NCI-H1694 treated with DMSO at 0.1 percent for 48 hours (cell line): ENCODE measurements around the gene CRIM1.

Experiments
- DNase-seq: peaks from one replicate; lab custom pipeline; 2025; lab: John Stamatoyannopoulos, UW

CRIM1 gene

GRCh38 chr2:36397728-36398413 is 42.3 kb downstream of the CRIM1 start:
- no peak for DNase-seq

GRCh38 chr2:36399050-36399449 is 43.5 kb downstream of the CRIM1 start:
- DNase-seq, result no peak

- DNase-seq, result no peak
Observed at GRCh38 chr2:36403675-36404230, 48.2 kb downstream of the CRIM1 start.

DNA sequence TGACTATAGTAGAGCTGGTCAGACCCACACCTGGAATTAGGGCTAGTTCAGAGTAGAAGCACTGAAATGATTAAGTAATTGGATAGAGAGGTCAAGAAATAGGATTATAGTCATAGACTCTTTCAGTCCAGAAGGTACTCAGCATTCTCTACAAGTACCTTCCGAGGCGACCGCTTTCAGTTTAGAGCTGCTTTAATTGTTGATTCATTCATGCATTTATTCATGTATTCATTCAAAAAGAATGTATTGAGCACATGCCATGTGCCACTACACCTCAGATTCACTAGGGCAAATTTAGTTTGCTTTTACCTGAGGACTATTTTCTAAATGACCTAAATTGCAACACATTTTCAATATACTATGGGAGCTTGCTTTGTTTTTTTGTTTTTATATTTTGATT is 48.7 kb downstream of the CRIM1 start:
- DNase-seq, result no peak

- no peak for DNase-seq
Observed at GRCh38 chr2:36404754-36405153, 49.2 kb downstream of the CRIM1 start.

- DNase-seq, result no peak
Observed at GRCh38 chr2:36405183-36405582, 49.6 kb downstream of the CRIM1 start.

DNA sequence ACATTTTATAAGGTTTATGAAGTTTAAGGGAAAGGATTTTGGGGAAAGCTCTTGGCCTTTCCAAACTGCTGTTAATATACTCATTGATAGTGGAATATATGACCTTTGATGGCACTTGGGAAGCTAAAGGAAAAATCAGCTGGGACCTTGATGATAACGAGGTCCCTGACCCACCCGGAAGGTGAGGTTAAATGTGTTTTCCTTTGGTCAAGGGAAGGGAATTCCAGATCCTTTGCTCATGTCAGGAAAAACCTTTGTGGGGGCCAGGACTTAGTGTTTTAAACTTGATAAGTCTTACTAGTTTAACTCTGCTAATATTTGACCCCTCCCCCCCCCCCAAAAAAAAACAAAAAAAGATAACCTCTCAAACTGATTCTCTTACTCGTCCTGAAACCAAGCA is 50.7 kb downstream of the CRIM1 start:
- no peak for DNase-seq

- no peak for DNase-seq
Observed at GRCh38 chr2:36407413-36407812, 51.8 kb downstream of the CRIM1 start.

- no peak for DNase-seq
Observed at GRCh38 chr2:36408198-36408703, 52.7 kb downstream of the CRIM1 start.

DNA sequence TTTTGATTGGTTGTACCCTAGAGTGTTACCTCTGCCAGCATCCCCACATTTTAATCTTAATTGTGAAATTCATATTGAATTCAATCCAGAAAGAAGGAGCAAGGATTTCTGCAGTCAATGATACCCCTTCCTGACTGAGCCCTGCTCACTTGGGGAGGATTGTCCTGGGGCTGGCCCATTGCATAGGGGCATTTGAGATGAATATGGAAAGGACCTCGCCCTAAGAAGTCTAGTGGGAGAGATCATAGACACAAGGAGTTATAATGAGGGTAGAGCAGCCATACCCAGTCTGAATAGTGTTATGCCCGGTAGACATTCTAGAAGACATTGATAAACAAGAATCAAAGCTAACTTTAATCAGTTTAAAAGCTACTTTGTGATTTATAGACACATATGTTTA is 53.8 kb downstream of the CRIM1 start:
- DNase-seq, result no peak

- no peak for DNase-seq
Observed at GRCh38 chr2:36409935-36410334, 54.4 kb downstream of the CRIM1 start.

DNA sequence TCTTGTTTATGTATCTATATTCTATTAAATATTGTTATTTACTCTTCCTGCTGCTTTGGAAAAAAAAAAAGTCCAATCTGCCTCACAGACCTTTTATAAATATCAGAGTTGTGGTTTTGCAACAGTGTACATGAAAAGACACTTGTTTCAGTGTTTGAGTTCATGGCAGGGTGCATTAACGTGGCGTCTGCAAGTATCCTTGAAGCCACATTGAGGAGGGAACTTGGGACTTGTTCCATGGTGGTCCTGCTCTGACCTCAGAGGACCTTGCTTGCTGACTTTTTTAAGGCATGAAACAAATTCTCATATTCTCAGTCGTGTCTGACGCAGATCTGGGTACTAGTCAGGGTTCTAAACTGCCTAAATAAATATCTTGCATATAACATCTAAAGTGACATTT is 55.1 kb downstream of the CRIM1 start:
- DNase-seq, result no peak

GRCh38 chr2:36411962-36412444 is 56.4 kb downstream of the CRIM1 start:
- DNase-seq, result no peak

DNA sequence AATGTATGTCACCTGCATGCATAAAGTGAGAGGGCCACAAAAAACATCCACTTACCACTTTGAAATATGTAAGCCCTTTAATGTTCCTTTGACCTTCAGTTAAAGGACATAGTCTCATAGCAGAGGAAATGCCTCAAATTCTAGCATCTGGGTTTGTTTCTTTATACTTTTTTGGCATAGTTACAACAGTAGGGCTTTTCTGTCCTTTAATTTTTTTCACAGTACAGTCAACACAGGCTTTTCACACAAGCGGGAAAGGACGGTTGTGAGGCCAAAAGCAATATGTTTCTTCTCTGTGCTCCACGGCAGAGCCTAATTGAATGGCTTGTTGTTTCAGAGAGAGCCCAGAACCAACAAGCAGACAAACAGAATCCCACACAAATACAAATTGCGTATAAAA is 57.6 kb downstream of the CRIM1 start:
- no peak for DNase-seq

DNA sequence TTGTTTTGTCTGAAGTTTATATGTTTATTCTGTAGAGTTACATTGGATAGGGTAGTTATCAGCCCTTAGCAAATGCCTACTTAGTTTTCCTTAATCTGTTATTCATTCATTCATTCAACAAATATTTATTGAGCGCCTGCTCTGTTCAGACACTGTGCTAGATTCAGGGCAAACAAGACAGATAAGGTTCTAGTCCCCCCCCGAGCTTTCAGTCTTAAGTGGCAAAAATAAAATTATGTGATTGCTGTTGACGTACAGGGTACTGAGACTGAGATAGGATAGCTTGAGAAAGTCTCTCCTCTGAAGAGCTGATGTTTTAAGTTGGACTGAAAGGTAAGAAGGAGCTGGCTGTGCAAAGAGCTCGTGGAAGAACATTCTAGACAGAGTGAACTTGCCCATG is 58.7 kb downstream of the CRIM1 start:
- no peak for DNase-seq

DNA sequence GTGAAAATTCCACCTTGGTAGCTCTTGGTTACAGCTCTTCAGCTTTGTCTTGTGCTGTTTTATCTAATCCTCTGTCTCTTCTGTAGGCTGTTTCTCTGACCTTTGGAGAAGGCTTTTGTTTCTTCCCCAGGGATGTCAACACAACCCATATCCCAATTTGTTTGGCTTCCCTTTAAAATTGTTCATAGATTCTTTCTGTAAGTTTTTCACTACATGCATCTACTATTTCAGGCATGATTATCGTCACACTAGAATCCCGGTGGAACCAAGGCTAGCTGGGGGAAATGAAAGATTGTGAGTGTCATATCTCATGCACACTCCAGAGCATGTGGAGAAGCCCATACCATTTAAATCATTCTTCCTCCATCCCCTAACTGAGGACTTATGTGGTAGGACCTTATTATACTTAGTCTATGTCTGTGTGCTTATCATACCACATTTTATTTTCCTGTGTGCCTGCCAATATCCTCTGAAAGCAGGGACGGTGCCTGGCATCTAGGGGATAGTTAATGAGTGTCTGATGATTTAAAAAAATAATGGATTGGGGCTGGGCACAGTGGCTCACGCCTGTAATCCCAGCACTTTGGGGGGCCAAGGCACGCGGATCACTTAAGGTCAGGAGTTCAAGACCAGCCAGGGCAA is 59.9 kb downstream of the CRIM1 start:
- no peak for DNase-seq

DNA sequence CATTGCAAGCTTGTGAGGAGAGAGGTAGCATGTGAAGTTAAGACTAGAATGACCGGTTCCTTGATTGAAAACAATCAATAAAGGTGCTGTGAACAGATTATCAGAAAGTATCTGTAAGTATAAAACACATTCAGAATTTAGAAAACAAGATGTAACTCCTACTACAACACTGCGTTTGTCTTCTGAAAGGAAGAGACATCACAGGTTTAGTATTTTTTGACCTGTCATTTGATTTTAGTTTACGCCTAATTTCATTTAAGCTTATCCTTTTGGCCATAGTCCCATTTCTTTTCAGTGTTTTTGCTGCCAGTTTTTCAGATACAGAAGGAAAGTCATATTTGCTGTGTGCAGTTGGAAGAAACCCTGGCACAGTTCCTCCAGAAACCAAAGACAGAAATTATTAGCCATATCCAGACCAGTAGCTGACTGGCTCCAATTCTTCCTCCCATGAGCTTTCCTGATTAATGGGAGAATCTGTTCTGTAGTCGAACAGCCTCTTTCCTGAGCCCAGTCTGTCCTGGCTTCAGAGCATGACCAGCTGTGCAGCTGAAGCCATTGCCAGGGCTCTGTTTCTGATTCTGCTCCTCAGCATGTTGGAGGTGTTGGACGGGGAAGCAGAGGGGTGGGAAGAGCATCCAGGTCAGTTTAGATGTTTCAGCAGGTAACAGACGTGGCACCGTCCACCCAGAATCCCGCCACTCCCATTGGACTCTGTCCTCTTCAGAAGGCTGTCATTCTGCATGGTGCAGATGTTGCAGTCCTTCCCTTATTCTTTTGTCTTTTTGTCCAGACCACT is 61.0 kb downstream of the CRIM1 start:
- no peak for DNase-seq

- no peak for DNase-seq
Observed at GRCh38 chr2:36420569-36421181, 65.1 kb downstream of the CRIM1 start.

DNA sequence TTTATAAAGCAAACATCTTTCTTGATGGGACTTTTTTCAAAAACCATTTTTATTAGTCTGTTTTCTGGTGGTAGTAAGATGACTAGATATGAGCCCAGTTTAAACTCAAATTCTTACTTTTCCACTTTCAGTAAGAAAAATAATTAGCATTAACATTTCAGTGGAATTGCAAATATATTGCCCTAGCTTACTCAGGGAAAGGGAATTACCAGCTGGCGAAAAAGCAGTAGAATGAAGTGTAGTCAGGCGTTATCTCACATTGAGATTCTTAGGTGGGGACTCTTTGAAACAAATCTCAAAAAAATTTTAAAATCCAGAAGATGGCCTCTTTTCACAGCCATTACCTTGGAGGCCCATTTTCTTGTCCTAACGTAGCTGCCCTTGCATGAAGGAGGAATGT is 65.8 kb downstream of the CRIM1 start:
- no peak for DNase-seq

DNA sequence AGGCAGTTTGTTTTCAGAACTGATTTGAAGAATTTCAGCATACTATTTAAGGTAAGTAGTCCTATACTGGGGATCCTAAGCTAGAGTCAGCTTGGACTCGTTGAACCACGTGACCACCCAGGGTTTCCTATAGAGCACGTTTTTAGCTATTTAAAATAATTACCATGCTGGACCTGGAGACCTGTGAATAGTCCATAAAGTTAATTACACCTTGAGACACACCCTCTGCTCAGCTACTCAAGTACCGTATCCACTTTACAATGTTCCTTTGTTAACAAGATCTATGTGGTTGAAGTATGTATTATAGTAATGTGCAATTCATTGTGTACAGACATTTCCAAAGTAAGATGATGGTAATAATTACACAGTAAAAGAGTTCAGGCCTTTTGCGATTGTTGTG is 67.6 kb downstream of the CRIM1 start:
- DNase-seq, result no peak

GRCh38 chr2:36423619-36424120 is 68.1 kb downstream of the CRIM1 start:
- DNase-seq, result no peak
